ENCODE results near the gene GZMB. TPM values are rescaled to one million over a fixed set of nuclear protein-coding genes. Genes with fewer than 3 reads are reported as not detected.

Gene GZMB
- total and polyA plus RNA-seq, 10 donors: 6.3 to 25.4 (median 15.3) TPM

Other genes starting within 250 kb of the GZMB start
- gene NYNRIN, start 235.2 kb downstream of the GZMB start, total RNA-seq: 10 to 100 TPM in 5 of 7 donors, 1 to 10 TPM in 2; 4.7 to 18.0 (median 12.0) TPM
- gene NYNRIN, start 235.2 kb downstream of the GZMB start, polyA plus RNA-seq: 1 to 10 TPM in 2 of 3 donors, under 1 TPM in 1; 0.87 to 2.7 (median 2.2) TPM
- gene CBLN3, start 204.5 kb downstream of the GZMB start, total RNA-seq: 10 to 100 TPM in 4 of 7 donors, 1 to 10 TPM in 3; 4.3 to 21.7 (median 13.7) TPM
- 10 to 100 TPM in 1 of 3 donors, 1 to 10 TPM in 2; 5.8 to 13.8 (median 6.8) TPM for gene CBLN3, start 204.5 kb downstream of the GZMB start, polyA plus RNA-seq
- gene KHNYN, start 204.2 kb downstream of the GZMB start, total RNA-seq: 10 to 100 TPM; 65.5 to 90.6 (median 72.2) TPM
- gene KHNYN, start 204.2 kb downstream of the GZMB start, polyA plus RNA-seq: 10 to 100 TPM; 10.9 to 35.2 (median 14.0) TPM
- gene SDR39U1, start 191.4 kb downstream of the GZMB start, total RNA-seq: 10 to 100 TPM; 48.2 to 87.8 (median 63.7) TPM
- 100 to 1,000 TPM in 2 of 3 donors, 10 to 100 TPM in 1; 94.6 to 146 (median 124) TPM for gene SDR39U1, start 191.4 kb downstream of the GZMB start, polyA plus RNA-seq
- not detected for gene CMA1, start 125.9 kb downstream of the GZMB start, total RNA-seq
- under 1 TPM in 1 of 3 donors, not detected in 2; 0.09 TPM for gene CMA1, start 125.9 kb downstream of the GZMB start, polyA plus RNA-seq
- 10 to 100 TPM in 2 of 7 donors, 1 to 10 TPM in 5; 1.9 to 53.1 (median 6.7) TPM for gene CTSG, start 57.9 kb downstream of the GZMB start, total RNA-seq
- 1 to 10 TPM in 2 of 3 donors, under 1 TPM in 1; 0.74 to 2.3 (median 1.1) TPM for gene CTSG, start 57.9 kb downstream of the GZMB start, polyA plus RNA-seq
- gene GZMH, start 24.5 kb downstream of the GZMB start, total RNA-seq: 10 to 100 TPM in 5 of 7 donors, 1 to 10 TPM in 2; 4.7 to 29.4 (median 11.6) TPM
- gene GZMH, start 24.5 kb downstream of the GZMB start, polyA plus RNA-seq: 1 to 10 TPM; 2.8 to 8.5 (median 3.3) TPM

All from spleen (tissue), 10 donors.